ENCODE results near the gene PRM2.

Gene PRM2

GRCh38 chr16:11250786-11251524 lies 25.3 kb downstream of the PRM2 start:
- Histone ChIP-seq H3K36me3 (ENCODE audit: control insufficient read depth in 4 of 4, insufficient read depth in 4 of 4, low read length in 3 of 4) (peaks cover 0 to 22% (median 0%) of the 10 kb centered on the region in 4 experiments), H3K27ac (ENCODE audit: insufficient read depth in 1 of 2, low read depth in 1 of 2, low read length in 2 of 2, poor library complexity in 1 of 2, severe bottlenecking in 2 of 2) (no peak overlapping the region), H3K9me3 (ENCODE audit: control extremely low read depth in 1 of 5, control insufficient read depth in 4 of 5, insufficient read depth in 2 of 5, low read depth in 1 of 5, low read length in 4 of 5) (no peaks in the 10 kb centered on the region), H3K4me1 (ENCODE audit: control extremely low read depth in 1 of 4, control insufficient read depth in 4 of 4, insufficient read depth in 4 of 4, low read length in 3 of 4) (peaks cover 0 to 47% (median 23%) of the 10 kb centered on the region in 4 experiments), H3K27me3 (replicated peaks in 2 of 5; ENCODE audit: control insufficient read depth in 4 of 5, insufficient read depth in 5 of 5, low read length in 4 of 5) (no peaks in the 10 kb centered on the region), H3K4me3 (ENCODE audit: control insufficient read depth in 1 of 7, extremely low read depth in 1 of 7, insufficient read depth in 4 of 7, low read depth in 2 of 7, low read length in 6 of 7) (no peak overlapping the region)
- WGBS (ENCODE audit: insufficient coverage) = 100% methylated on average over 4 of the region's 10 CpGs
- ChIA-PET POLR2A (interaction anchor here (1.2 kb wide), 1 partner anchor 301 kb away, joined by 3 read pairs; no protein-coding TSS in a partner anchor), CTCF (interaction anchor here (1.6 kb wide), 1 partner anchor 10 kb away, joined by 3 read pairs; no protein-coding TSS in a partner anchor)
- DNase-seq = no peak

- H3K4me3 ChIP-seq (ENCODE audit: control insufficient read depth in 1 of 7, extremely low read depth in 1 of 7, insufficient read depth in 4 of 7, low read depth in 2 of 7, low read length in 6 of 7) = no peak overlapping the region
- 92% methylated on average over 16 of the region's 16 CpGs for WGBS (ENCODE audit: insufficient coverage)
- ChIA-PET POLR2A (no interaction called here), CTCF (no interaction called here)
- no peaks in the 10 kb centered on the region for H3K27me3 ChIP-seq (replicated peaks in 2 of 5; ENCODE audit: control insufficient read depth in 4 of 5, insufficient read depth in 5 of 5, low read length in 4 of 5)
- H3K36me3 ChIP-seq (ENCODE audit: control insufficient read depth in 4 of 4, insufficient read depth in 4 of 4, low read length in 3 of 4) = peaks cover 0 to 22% (median 0%) of the 10 kb centered on the region in 4 experiments
- H3K9me3 ChIP-seq (ENCODE audit: control extremely low read depth in 1 of 5, control insufficient read depth in 4 of 5, insufficient read depth in 2 of 5, low read depth in 1 of 5, low read length in 4 of 5) = no peaks in the 10 kb centered on the region
- no peak overlapping the region for H3K27ac ChIP-seq (ENCODE audit: insufficient read depth in 1 of 2, low read depth in 1 of 2, low read length in 2 of 2, poor library complexity in 1 of 2, severe bottlenecking in 2 of 2)
- H3K4me1 ChIP-seq (ENCODE audit: control extremely low read depth in 1 of 4, control insufficient read depth in 4 of 4, insufficient read depth in 4 of 4, low read length in 3 of 4) = peaks cover 0 to 51% (median 18%) of the 10 kb centered on the region in 4 experiments
- no peak for DNase-seq
Measured at GRCh38 chr16:11250091-11250785, 26.0 kb downstream of the PRM2 start.

GRCh38 chr16:11249233-11250061 lies 26.8 kb downstream of the PRM2 start:
- no peak for DNase-seq
- CTCF ChIA-PET = no interaction called here
- Histone ChIP-seq H3K27ac (ENCODE audit: insufficient read depth in 1 of 2, low read depth in 1 of 2, low read length in 2 of 2, poor library complexity in 1 of 2, severe bottlenecking in 2 of 2) (no peak overlapping the region), H3K27me3 (replicated peaks in 2 of 5; ENCODE audit: control insufficient read depth in 4 of 5, insufficient read depth in 5 of 5, low read length in 4 of 5) (no peaks in the 10 kb centered on the region), H3K4me1 (ENCODE audit: control extremely low read depth in 1 of 4, control insufficient read depth in 4 of 4, insufficient read depth in 4 of 4, low read length in 3 of 4) (peaks cover 0 to 43% (median 10%) of the 10 kb centered on the region in 4 experiments), H3K36me3 (ENCODE audit: control insufficient read depth in 4 of 4, insufficient read depth in 4 of 4, low read length in 3 of 4) (peaks cover 0 to 21% (median 0%) of the 10 kb centered on the region in 4 experiments), H3K9me3 (ENCODE audit: control extremely low read depth in 1 of 5, control insufficient read depth in 4 of 5, insufficient read depth in 2 of 5, low read depth in 1 of 5, low read length in 4 of 5) (no peaks in the 10 kb centered on the region), H3K4me3 (ENCODE audit: control insufficient read depth in 1 of 7, extremely low read depth in 1 of 7, insufficient read depth in 4 of 7, low read depth in 2 of 7, low read length in 6 of 7) (no peak overlapping the region)
- 98% methylated on average over 63 of the region's 63 CpGs for WGBS (ENCODE audit: insufficient coverage)
- POLR2A ChIA-PET = no interaction called here

GRCh38 chr16:11248133-11248532 lies 28.1 kb downstream of the PRM2 start:
- H3K36me3 ChIP-seq (ENCODE audit: control insufficient read depth in 4 of 4, insufficient read depth in 4 of 4, low read length in 3 of 4) = peaks cover 0 to 10% (median 0%) of the 10 kb centered on the region in 4 experiments
- H3K27ac ChIP-seq (ENCODE audit: insufficient read depth in 1 of 2, low read depth in 1 of 2, low read length in 2 of 2, poor library complexity in 1 of 2, severe bottlenecking in 2 of 2) = no peak overlapping the region
- no peaks in the 10 kb centered on the region for H3K27me3 ChIP-seq (replicated peaks in 2 of 5; ENCODE audit: control insufficient read depth in 4 of 5, insufficient read depth in 5 of 5, low read length in 4 of 5)
- ChIA-PET CTCF (interaction anchor here (0.9 kb wide), 1 partner anchor 8 kb away, joined by 3 read pairs; the partner anchor contains the start of gene SOCS1), POLR2A (no interaction called here)
- no peaks in the 10 kb centered on the region for H3K9me3 ChIP-seq (ENCODE audit: control extremely low read depth in 1 of 5, control insufficient read depth in 4 of 5, insufficient read depth in 2 of 5, low read depth in 1 of 5, low read length in 4 of 5)
- H3K4me1 ChIP-seq (ENCODE audit: control extremely low read depth in 1 of 4, control insufficient read depth in 4 of 4, insufficient read depth in 4 of 4, low read length in 3 of 4) = peaks cover 0 to 30% (median 3%) of the 10 kb centered on the region in 4 experiments
- no peak overlapping the region for H3K4me3 ChIP-seq (ENCODE audit: control insufficient read depth in 1 of 7, extremely low read depth in 1 of 7, insufficient read depth in 4 of 7, low read depth in 2 of 7, low read length in 6 of 7)
- DNase-seq = no peak
- 97% methylated on average over 8 of the region's 8 CpGs for WGBS (ENCODE audit: insufficient coverage)

DNA sequence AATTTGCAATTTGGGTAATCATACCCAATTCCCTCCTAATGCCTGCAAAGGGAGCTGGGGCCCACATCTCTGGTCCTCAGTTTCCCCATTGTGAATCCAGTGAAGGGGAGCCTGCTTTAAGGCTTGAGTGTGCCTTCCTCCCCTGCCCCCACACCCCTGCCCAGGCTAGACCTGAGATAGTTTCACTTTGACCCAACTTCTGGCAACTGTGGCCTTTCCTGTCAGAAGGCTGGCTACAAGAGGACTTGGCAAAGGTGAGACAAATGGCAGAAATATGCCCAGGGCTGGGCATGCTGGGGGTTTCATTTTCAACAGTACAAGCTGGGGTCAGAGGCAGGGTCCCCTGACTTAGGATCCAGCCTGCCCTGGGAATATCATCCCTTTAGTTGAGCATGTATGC lies 30.3 kb downstream of the PRM2 start:
- no peaks in the 10 kb centered on the region for H3K36me3 ChIP-seq (ENCODE audit: control insufficient read depth in 4 of 4, insufficient read depth in 4 of 4, low read length in 3 of 4)
- H3K27me3 ChIP-seq (replicated peaks in 2 of 5; ENCODE audit: control insufficient read depth in 4 of 5, insufficient read depth in 5 of 5, low read length in 4 of 5) = no peaks in the 10 kb centered on the region
- no peak overlapping the region for H3K27ac ChIP-seq (ENCODE audit: insufficient read depth in 1 of 2, low read depth in 1 of 2, low read length in 2 of 2, poor library complexity in 1 of 2, severe bottlenecking in 2 of 2)
- ChIA-PET CTCF (interaction anchor here (1.3 to 2.0 kb wide), 2 partner anchors 9 to 10 kb away, joined by 5 to 8 read pairs; partner anchors contain the start of gene SOCS1), POLR2A (no interaction called here)
- no peak for DNase-seq
- peaks cover 0 to 28% (median 4%) of the 10 kb centered on the region in 4 experiments for H3K4me1 ChIP-seq (ENCODE audit: control extremely low read depth in 1 of 4, control insufficient read depth in 4 of 4, insufficient read depth in 4 of 4, low read length in 3 of 4)
- no peak overlapping the region for H3K4me3 ChIP-seq (ENCODE audit: control insufficient read depth in 1 of 7, extremely low read depth in 1 of 7, insufficient read depth in 4 of 7, low read depth in 2 of 7, low read length in 6 of 7)
- no peaks in the 10 kb centered on the region for H3K9me3 ChIP-seq (ENCODE audit: control extremely low read depth in 1 of 5, control insufficient read depth in 4 of 5, insufficient read depth in 2 of 5, low read depth in 1 of 5, low read length in 4 of 5)

GRCh38 chr16:11245222-11245737 lies 31.0 kb downstream of the PRM2 start:
- POLR2A ChIA-PET = no interaction called here

More at GRCh38 chr16:11245222-11245737, 31.0 kb downstream of the PRM2 start:
- Histone ChIP-seq H3K27me3 (replicated peaks in 2 of 5; ENCODE audit: control insufficient read depth in 4 of 5, insufficient read depth in 5 of 5, low read length in 4 of 5) (no peaks in the 10 kb centered on the region), H3K4me3 (ENCODE audit: control insufficient read depth in 1 of 7, extremely low read depth in 1 of 7, insufficient read depth in 4 of 7, low read depth in 2 of 7, low read length in 6 of 7) (no peak overlapping the region), H3K4me1 (ENCODE audit: control extremely low read depth in 1 of 4, control insufficient read depth in 4 of 4, insufficient read depth in 4 of 4, low read length in 3 of 4) (peaks cover 3 to 35% (median 11%) of the 10 kb centered on the region in 4 experiments), H3K36me3 (ENCODE audit: control insufficient read depth in 4 of 4, insufficient read depth in 4 of 4, low read length in 3 of 4) (no peaks in the 10 kb centered on the region), H3K9me3 (ENCODE audit: control extremely low read depth in 1 of 5, control insufficient read depth in 4 of 5, insufficient read depth in 2 of 5, low read depth in 1 of 5, low read length in 4 of 5) (no peaks in the 10 kb centered on the region), H3K27ac (ENCODE audit: insufficient read depth in 1 of 2, low read depth in 1 of 2, low read length in 2 of 2, poor library complexity in 1 of 2, severe bottlenecking in 2 of 2) (no peak overlapping the region)
- WGBS (ENCODE audit: insufficient coverage) = 98% methylated on average over 5 of the region's 5 CpGs
- DNase-seq = no peak
- CTCF ChIA-PET = interaction anchor here (2.0 kb wide), 1 partner anchor 11 kb away, joined by 8 read pairs; the partner anchor contains the start of gene SOCS1
